ENCODE measurements around the gene EDARADD.

EDARADD gene

DNA sequence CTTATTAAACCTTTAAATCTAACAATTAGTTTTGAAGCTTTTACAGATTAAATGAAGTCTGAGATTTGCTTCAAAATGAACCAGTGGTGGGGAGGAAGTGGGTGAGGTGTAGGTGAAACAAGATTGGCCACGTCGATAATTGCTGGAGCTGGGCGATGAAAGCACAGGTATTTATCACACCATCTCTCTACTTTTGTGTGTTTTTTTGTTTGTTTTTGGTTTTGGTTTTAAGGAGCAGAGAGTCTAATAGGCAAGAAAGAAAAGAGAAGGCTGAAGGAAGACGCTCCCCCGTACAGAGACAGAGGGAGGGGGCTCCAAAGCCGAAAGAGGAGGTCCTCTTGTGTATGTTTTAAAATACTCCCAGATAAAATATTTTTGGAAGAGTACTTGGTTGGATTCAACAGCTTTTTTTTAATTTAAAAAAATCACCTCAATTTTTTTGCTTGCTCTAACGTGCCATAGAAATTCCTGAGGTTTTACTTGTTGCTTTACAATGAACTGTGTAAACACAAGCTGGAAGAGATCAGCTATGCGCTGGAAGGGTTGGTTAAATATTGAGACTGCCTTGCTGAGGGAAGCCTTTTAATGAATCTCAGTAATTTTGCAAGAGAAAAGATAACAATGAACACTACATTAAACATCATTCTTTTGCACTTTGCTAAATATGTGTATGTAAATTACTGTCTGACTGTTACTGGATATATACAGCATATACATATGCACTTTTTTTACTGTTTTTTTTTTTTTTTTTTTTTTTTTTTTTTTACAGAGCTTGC is 123.0 kb downstream of the EDARADD start:
- DNase-seq (ENCODE audit: low read depth) = no peak

DNA sequence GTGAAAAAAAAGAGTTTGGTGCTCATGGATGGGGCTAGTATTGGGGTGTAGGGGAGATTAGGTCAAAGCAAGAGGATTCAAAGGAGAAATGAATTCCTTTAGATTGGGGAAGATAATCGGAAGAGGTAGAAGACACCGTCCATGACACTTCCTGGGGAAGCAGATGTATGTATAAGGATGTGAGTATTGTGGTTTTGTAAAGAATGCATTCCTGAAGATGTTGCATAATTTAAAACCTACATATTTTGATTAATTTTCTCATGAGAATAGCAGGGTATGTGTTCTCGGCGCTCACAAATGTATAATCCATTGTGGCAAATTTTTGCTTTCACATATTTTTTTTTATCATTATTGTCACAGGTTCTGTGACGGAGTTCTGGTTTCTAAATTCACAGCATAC is 124.2 kb downstream of the EDARADD start:
- no peak for DNase-seq (ENCODE audit: low read depth)

DNA sequence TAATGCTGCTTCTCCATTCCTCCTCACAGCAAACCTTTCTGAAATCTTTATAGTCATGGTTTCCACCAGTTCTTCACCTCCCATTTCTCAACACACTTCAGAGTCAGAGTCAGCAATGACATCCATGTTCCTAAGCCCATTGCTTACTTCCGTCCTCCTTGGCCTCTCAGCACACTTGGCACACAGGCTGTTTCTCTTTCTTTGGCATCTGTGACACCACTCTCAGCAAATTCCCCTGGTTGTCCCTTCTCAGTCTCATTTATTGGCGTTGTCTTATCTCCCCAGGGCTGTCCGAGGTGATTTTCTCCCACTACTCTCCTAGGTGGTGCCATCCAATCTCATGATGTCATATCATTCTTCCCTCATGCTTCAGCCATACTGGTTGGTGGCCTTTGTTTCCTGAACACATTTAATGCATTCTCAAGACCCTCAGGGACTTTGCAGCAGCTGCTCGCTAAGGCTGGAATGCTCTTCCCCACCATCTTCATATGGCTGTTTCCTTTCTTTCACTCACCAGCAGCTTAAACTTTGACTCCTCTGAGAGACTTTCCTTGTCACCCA is 126.4 kb downstream of the EDARADD start:
- no peak for DNase-seq (ENCODE audit: low read depth)

GRCh38 chr1:236522937-236523703 is 129.0 kb downstream of the EDARADD start:
- no peak for DNase-seq (ENCODE audit: low read depth)

DNA sequence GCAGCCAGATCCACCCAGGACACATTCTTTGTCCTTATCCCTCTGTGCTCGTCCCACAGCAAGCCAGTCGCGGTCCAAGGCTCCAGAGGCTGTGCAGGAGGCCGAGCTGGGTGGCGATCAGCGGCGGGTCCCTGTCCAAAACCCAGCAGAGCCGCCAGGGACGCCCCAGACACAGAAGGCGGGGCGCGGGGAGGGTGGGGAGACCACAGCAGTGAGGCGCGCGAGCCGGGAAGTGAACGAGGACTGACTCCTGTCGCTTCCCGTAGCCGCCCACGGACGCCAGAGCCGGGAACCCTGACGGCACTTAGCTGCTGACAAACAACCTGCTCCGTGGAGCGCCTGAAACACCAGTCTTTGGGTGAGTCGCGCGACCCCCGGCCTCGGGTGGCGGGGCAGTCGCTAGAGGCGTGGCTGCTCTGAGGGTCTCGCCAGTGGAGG is 129.6 kb downstream of the EDARADD start, which contains the start of gene LGALS8:
Gene LGALS8 (plus strand): TSS at position 279 of the 438 bp plus-strand sequence. CDS start 2,089 bp downstream, outside the sequence.
- DNase-seq (ENCODE audit: low read depth) = peak; percentile 80

DNA sequence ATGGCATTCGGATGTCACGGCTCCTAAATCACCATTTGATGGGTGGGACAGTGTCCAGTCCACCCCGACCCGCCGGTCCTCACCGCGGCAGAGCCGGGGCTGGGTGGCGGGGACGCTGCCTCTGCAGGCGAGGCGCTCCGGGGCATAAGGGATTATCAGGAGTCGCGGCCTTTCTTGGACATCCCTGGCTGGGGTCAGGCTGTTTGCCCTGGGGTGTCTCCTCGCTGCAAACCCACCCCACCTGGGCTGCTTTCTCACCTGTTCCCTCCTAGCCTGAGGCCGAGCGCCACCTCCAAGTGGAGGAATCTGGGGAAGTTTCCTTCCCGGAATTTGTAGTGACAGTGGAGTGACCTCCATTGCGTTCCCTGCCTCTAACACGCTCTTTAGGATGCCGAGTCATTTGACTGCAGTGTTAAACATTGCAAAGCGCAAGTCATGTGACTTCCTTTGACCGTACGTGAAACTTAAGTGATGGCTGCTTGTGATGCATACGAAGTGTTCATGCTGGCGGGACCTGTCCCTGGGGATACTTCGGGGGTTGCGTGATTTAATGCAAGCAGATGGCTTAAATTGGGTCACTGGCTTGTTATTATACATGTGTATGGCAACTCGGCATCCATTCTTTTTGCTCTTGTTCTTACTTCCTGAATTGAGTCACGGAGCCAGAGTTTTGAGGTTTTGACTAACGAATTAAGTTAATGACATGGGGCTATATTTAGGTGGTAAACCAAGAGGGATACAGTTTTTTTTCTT is 130.2 kb downstream of the EDARADD start:
- no peak for DNase-seq (ENCODE audit: low read depth)

GRCh38 chr1:236524895-236525184 is 130.8 kb downstream of the EDARADD start:
- DNase-seq (ENCODE audit: low read depth) = no peak

DNA sequence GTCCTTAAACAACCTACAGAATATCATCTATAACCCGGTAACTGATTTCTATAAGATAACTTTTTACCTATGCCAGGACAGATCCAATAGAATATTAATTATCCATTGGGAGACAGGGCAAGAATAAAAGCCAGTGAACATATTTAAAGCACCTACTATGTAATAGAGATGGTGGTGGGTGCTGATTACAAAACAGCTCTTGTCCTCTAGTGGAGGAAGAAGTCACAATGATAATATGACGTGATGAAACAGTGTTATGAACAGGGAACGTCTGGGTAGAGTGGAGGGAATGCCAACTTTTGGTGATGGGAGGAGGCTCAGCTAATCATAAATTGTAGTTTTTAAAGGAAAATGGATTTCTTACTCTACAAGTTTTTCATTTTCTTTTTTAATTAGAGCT is 132.0 kb downstream of the EDARADD start:
- no peak for DNase-seq (ENCODE audit: low read depth)

DNA sequence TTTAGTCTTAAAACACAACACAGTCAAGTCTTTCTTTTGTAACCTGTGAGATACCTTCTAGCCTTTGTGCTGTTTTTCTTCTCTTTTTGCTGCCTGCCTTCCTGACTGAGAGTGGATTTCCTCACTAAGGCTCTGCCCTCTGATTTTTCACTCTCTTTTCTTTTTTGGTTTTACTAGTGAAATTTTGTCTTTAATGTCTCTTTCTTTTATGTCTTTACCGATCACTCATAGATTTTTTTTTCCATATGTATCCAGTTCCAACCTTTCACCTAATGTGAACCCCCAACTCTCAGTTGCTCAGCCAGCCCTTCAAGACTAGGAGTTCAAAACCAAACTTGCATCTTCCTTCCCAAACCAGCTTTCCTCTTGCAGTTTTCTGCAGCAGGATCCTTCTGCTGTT is 136.2 kb downstream of the EDARADD start:
- no peak for DNase-seq (ENCODE audit: low read depth)

GRCh38 chr1:236530959-236531358 is 136.9 kb downstream of the EDARADD start:
- DNase-seq (ENCODE audit: low read depth) = no peak

- DNase-seq (ENCODE audit: low read depth) = no peak
These were observed 138.8 kb downstream of the EDARADD start for GRCh38 chr1:236532850-236533249.

DNA sequence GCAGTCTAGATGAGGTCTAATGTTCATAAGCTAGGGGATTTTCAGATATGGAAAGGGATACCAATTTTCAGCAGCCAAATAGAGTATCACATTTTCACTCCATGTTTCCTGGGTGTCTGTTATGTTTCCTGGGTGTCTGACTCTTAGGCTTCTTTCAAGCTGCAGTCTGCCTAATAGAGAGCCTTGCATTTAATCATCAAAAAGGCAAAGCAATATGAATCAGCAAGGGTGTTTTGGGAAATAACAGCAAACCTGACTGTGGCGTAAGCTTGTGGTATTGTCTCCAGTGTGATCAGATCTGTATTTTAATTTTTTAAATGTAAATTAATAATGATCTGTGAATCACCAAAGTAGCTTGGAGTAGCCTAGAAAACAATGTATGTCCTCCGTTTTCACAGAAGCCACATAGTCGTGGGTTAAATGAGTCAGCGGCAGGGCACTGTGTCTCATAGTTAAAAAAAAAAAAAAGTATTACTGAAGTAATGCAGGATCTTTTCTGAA is 140.1 kb downstream of the EDARADD start:
- DNase-seq (ENCODE audit: low read depth) = no peak

Measured in stimulated activated CD8-positive, alpha-beta memory T cell treated with anti-CD3 and anti-CD28 coated beads, Interleukin-4, amount 100 ng/mL, for 24 hours (primary cell).